Omental fat pad (tissue), 4 donors: ENCODE data around the gene RRP36. TPM values are rescaled to one million over a fixed set of nuclear protein-coding genes. Genes with fewer than 3 reads are reported as not detected.

Source experiments
- ATAC-seq: fragments of 150-250 bp; one replicate; pipeline ENCODE4 v1.9.1; 2016; ENCODE audit warnings: mild to moderate bottlenecking, moderate library complexity; ENCODE audit not compliant: low FRiP score
- DNase-seq: peaks from one replicate; pipeline ENCODE4 v3.0.0-alpha.2; 2019; ENCODE audit warnings: low spot score
- total RNA-seq, 4 donors: library from RNA; depleted of rRNA; stranded (reverse); fragments of >200 nt; gene quantifications; one replicate each; pipeline ENCODE4 v1.1.0, GENCODE V29; 2016
- TF ChIP-seq, protein P1 (sequence below), 3 donors: fragments of 450-650 bp; IDR thresholded peaks; one replicate each; pipeline ENCODE4 v1.5.1; 2016 to 2017; ENCODE audit warnings: antibody characterized with exemption in 3 of 3, mild to moderate bottlenecking in 3 of 3, moderate library complexity in 2 of 3

Gene RRP36
- total RNA-seq, 4 donors from 2014 or later: 44.1 to 54.2 (median 48.7) TPM

DNA sequence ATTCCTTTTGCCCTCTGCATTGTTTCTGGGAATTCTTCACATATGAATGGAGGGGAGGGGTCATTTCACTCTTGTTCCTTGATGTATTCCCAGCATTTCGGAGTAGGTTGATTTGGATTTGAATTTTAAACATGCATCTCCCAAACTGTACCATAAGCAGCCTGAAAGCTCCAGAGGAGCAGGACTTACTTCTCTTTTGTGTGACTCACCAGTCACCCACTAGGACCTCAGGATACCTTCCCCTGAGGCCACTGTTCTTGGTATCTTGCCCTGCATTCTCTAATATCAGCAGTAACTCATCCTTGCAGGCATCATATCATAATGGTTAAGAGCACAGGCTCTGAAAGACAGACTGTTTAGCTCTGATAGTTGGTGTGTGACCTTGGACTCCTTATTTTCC lies 37.1 kb downstream of the RRP36 start:
- DNase-seq: no peak
- TF ChIP-seq, protein P1, sequence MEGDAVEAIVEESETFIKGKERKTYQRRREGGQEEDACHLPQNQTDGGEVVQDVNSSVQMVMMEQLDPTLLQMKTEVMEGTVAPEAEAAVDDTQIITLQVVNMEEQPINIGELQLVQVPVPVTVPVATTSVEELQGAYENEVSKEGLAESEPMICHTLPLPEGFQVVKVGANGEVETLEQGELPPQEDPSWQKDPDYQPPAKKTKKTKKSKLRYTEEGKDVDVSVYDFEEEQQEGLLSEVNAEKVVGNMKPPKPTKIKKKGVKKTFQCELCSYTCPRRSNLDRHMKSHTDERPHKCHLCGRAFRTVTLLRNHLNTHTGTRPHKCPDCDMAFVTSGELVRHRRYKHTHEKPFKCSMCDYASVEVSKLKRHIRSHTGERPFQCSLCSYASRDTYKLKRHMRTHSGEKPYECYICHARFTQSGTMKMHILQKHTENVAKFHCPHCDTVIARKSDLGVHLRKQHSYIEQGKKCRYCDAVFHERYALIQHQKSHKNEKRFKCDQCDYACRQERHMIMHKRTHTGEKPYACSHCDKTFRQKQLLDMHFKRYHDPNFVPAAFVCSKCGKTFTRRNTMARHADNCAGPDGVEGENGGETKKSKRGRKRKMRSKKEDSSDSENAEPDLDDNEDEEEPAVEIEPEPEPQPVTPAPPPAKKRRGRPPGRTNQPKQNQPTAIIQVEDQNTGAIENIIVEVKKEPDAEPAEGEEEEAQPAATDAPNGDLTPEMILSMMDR (IDR thresholded peaks at IDR 0.05): no peak
- no peak for ATAC-seq

DNA sequence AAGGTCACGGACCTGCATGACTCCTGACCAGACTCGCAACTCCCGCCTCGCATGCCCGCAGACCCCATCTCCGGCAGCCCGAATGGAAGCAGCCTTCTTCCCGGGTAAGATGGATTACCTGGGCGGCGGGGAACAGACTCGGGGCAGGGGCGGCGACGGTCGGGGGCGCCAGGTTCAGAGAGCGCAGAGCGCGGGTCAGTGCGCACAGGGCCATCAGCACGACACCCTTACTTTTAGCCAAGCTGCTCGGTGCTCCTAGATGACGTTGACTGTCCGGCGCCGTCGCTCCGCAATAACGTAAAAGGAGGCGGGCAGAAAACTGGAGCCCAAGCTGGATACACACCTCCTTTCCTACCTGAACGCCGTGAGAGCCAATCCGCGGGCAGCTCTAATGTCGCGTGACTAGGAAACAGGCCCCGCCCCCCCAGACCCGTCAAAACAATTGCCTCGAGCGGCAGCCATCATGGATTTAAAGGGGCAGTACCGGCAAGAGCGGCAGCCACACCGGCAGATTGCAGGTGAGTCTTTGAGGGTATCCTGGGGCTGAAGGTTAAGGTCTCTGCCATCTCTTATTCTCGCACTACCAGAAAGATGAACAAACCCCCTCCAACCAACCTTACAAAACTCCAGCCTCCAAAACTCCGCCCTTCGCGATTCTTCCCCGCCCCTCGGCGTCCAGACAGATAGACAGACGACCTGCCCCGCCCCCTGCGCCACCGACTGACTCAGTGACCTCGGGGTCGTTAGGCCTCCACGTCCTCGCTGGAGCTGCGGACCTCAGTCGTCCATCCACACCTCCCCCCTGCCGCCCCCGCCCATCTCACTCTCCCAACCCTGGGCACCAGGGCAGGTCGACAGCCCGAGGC lies 38.0 kb downstream of the RRP36 start, which contains the start of the genes KLC4 and MRPL2:
TSS of gene KLC4 (plus strand) at position 464 of the 866 bp plus-strand sequence. CDS start 1,705 bp downstream, outside the sequence.
TSS of gene MRPL2 (minus strand) at position 267 of the 866 bp plus-strand sequence. CDS start at position 214, 53 bp downstream.
- ATAC-seq (peak; percentile 97), DNase-seq (peak; percentile 94)
- TF ChIP-seq, protein P1 (IDR thresholded peaks at IDR 0.05): no peak

DNA sequence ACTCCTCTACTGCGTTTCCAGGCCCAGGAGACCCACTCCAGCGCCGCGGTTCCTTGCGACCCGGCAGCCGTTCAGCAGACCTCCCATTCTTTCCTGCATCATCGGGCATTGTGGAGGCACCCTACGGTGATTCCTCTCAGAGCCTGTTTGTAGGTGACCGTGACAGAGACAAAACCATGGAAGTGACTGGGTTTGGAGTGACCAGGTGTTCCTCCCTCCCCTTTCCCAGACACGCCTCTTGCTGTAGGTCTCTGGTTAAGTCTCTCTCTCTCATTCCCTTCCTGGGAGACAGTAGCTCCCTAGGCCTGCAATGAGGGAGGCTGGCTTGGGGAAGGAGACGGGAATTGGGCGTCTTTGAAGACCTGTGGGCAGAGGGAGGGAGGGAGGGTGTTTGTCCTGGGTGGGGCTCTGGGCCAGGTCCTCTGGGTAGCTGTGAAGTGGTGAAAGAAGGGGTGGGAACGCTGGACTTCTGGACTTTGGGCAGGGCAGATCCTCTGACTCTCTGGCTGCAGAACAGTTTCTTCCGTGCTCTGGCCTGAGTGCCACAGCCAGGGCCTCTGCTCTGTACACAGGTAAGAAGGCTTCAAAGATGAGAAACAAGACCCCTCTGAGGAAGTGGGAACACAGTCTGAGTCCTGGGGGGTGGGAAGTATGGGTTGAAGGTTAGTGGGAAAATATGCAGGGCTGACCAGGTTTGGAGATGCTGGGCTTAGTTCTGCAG lies 38.8 kb downstream of the RRP36 start:
- TF ChIP-seq, protein P1 (IDR thresholded peaks at IDR 0.05): no peak
- DNase-seq (no peak), ATAC-seq (no peak)

DNA sequence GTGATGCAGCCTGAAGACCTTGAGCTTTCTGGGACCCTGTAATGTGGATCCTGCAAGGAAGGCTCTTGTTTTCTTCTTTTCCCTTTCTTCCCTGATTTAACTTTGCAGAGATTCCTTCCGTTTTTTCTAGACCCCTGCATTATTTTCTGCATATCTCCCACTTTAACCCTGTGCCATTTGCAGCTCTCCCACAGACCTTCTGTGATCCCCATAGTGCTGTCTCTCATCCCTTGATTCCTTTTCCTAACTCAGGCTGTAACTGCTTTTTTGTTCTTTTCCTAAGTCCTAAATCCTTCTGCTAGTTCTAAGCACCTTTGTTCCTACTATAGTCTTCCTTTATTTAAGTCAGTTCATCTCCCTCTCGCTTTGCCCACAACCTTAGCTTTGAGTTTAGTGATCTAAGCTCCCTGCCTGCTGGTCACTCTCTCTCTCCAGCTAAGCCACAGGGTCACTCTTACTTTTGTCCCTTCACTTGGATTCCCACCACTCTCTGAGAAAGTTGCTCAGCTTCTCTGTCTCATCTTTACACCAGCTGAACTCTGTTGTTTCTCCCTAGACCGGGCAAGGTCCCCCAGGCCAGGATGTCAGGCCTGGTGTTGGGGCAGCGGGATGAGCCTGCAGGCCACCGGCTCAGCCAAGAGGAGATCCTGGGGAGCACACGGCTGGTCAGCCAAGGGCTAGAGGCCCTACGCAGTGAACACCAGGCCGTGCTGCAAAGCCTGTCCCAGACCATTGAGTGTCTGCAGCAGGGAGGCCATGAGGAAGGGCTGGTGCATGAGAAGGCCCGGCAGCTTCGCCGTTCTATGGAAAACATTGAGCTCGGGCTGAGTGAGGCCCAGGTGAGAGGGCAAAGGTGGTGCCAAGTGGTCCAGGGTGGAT lies 39.6 kb downstream of the RRP36 start:
- TF ChIP-seq, protein P1 (IDR thresholded peaks at IDR 0.05): no peak
- ATAC-seq: no peak

DNA sequence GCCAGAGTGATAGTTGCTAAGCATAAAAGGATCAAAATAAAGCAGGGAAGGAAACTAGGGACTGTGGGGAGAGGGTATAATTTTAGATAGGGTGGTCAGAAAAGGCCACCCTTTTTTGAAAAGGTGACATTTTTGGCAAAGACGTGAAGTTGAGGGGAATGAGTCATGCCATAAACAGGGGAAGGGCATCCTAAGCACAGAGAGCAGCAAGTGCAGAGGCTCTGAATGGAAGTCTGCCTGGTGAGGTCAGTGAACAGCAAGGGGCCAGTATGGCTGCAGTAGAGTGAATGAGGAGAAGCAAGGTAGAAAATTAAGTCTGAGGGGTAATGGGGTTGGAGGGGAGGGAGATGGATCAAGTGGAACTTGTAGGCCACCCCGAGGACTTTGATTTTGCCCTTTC lies 40.4 kb downstream of the RRP36 start:
- no peak for DNase-seq
- no peak for ATAC-seq
- TF ChIP-seq, protein P1 (IDR thresholded peaks at IDR 0.05): no peak

More for the DNA sequence above, 39.6 kb downstream of the RRP36 start:
- no peak for DNase-seq

DNA sequence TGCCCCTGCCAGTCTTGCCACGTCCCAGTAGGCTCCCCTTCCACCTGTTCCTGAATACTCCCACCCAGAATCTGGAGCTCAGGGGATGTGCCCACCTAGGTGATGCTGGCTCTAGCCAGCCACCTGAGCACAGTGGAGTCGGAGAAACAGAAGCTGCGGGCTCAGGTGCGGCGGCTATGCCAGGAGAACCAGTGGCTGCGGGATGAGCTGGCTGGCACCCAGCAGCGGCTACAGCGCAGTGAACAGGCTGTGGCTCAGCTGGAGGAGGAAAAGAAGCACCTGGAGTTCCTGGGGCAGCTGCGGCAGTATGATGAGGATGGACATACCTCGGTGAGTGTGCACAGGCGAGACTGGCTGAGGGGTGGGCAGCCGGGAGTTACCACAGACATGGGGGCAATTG lies 41.4 kb downstream of the RRP36 start:
- ATAC-seq (no peak), DNase-seq (no peak)
- TF ChIP-seq, protein P1 (IDR thresholded peaks at IDR 0.05): no peak
